Colonic mucosa (tissue), 4 donors: Measurements from ENCODE around the gene MARCHF7. TPM values are rescaled to one million over a fixed set of nuclear protein-coding genes. Genes with fewer than 3 reads are reported as not detected.
"Not testable (repeated sequence)": the region's sequence is repeated elsewhere in the genome, so short reads cannot be mapped to it uniquely, and the experiment has no call there.

Experiments
- DNase-seq: peaks from one replicate; pipeline ENCODE4 v3.0.0-alpha.2; 2020
- H3K27ac ChIP-seq: fragments of 200-600 bp; one replicate; pipeline ENCODE4 v1.8.0; 2021
- H3K27me3 ChIP-seq: fragments of 200-600 bp; one replicate; pipeline ENCODE4 v1.8.0; 2021
- H3K36me3 ChIP-seq: fragments of 200-600 bp; one replicate; pipeline ENCODE4 v1.8.0; 2021
- H3K4me1 ChIP-seq: fragments of 200-600 bp; one replicate; pipeline ENCODE4 v1.8.0; 2021; ENCODE audit warnings: mild to moderate bottlenecking
- H3K4me3 ChIP-seq: fragments of 200-600 bp; one replicate; pipeline ENCODE4 v1.8.0; 2021
- H3K9ac ChIP-seq, 2 donors: one replicate each; pipeline ENCODE4 v1.7.0; 2013; ENCODE audit warnings: control low read depth in 2 of 2, low read depth in 2 of 2, low read length in 2 of 2
- H3K9me3 ChIP-seq: fragments of 200-600 bp; one replicate; pipeline ENCODE4 v1.8.0; 2021
- intact Hi-C: fragments of 100-400 bp; cut with DNase I; formaldehyde crosslinking; loops from one replicate; pipeline ENCODE4 v1.14.1; 2022
- total RNA-seq, 2 donors: library from RNA; stranded (reverse); fragmentation: NEBNext Ultra II Directional in 1 of 2; extraction: Animal tissue kit (Norgen Biotek cat#: 25700) in 1 of 2; gene quantifications; one replicate each; pipeline ENCODE4 v1.2.1, GENCODE V29; 2021
- TF ChIP-seq, protein P1 (sequence below): fragments of 200-600 bp; IDR thresholded peaks from one replicate; pipeline ENCODE4 v1.8.0; 2022; ENCODE audit warnings: antibody characterized with exemption, mild to moderate bottlenecking
- donor health status: healthy.
- donor health status: DM: no; HTN: no; CAD: no.
- donor health status: DM: no; HTN: no; CAD: no.

MARCHF7 gene
- total RNA-seq, 2 donors from 2014 or later, result 39.8 to 75.1 TPM

DNA sequence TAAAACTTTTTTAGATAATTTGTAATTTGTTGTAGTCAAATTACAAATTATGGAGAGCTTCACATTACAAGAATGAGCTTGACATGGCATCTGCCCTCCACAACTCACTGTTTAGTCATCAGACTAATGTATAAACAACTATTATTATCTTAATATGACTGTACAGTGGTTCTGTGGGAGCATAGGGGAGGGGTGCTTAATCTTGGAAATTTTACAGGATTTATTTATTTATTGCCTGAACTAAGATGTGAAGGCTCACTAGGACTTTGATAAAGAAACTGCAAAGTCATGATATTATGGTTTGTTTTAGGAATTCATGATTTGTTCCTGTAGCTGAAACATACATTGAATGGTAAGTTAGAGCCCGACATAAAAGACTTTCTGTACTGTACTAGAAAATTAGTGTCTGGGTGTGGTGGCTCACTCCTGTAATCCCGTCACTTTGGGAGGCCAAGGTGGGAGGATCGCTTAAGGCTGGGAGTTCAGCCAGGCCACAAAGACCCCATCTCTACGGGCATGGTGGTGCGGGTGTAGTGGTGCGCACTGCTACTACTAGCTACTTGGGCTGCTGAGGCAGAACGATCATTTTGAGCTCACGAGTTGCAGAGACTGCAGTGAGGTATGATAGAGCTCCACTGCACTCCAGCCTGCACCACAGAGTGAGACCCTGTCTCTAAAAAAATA, 2.1 kb downstream of the MARCHF7 start:
- DNase-seq, result no peak
- H3K27me3 ChIP-seq, result no peaks in the 10 kb centered on the region
- intact Hi-C loops, result loop anchor here (10.0 kb wide), 1 partner anchor 160 kb away; no protein-coding TSS in a partner anchor
- no peak overlapping the region for H3K9ac ChIP-seq
- no peaks in the 10 kb centered on the region for H3K9me3 ChIP-seq
- peaks cover 8% of the 10 kb centered on the region for H3K4me1 ChIP-seq
- TF ChIP-seq, protein P1, sequence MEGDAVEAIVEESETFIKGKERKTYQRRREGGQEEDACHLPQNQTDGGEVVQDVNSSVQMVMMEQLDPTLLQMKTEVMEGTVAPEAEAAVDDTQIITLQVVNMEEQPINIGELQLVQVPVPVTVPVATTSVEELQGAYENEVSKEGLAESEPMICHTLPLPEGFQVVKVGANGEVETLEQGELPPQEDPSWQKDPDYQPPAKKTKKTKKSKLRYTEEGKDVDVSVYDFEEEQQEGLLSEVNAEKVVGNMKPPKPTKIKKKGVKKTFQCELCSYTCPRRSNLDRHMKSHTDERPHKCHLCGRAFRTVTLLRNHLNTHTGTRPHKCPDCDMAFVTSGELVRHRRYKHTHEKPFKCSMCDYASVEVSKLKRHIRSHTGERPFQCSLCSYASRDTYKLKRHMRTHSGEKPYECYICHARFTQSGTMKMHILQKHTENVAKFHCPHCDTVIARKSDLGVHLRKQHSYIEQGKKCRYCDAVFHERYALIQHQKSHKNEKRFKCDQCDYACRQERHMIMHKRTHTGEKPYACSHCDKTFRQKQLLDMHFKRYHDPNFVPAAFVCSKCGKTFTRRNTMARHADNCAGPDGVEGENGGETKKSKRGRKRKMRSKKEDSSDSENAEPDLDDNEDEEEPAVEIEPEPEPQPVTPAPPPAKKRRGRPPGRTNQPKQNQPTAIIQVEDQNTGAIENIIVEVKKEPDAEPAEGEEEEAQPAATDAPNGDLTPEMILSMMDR, result no peak
- no peak overlapping the region for H3K4me3 ChIP-seq
- H3K36me3 ChIP-seq, result no peaks in the 10 kb centered on the region
- H3K27ac ChIP-seq, result no peak overlapping the region

GRCh38 chr2:159715451-159715850, 3.1 kb downstream of the MARCHF7 start:
- Histone ChIP-seq H3K4me3 (no peak overlapping the region), H3K27me3 (no peaks in the 10 kb centered on the region), H3K9ac (no peak overlapping the region), H3K9me3 (no peaks in the 10 kb centered on the region), H3K4me1 (peaks cover 8% of the 10 kb centered on the region), H3K27ac (no peak overlapping the region), H3K36me3 (peaks cover 7% of the 10 kb centered on the region)
- TF ChIP-seq, protein P1, result no peak
- no peak for DNase-seq
- intact Hi-C loops, result loop anchor here (10.0 kb wide), 1 partner anchor 161 kb away; no protein-coding TSS in a partner anchor

DNA sequence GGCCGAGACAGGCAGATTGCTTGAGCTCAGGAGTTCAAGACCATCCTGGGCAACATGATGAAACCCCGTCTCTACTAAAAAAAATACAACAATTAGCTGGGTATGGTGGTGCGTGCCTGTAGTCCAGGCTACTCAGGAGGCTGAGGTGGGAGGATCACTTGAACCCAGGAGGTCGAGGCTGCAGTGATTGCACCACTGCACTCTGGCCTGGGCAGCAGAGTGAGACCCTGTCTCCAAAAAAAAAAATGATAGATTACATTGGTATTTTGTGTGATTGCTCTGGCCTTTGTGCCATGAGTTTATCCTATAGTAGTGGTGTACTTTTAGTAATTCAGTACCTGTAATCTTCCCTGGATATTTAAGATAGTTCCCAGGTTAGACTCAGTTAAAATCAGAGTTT, 4.1 kb downstream of the MARCHF7 start:
- not testable (repeated sequence) for H3K9me3 ChIP-seq, H3K36me3 ChIP-seq, DNase-seq, H3K27ac ChIP-seq, H3K27me3 ChIP-seq, H3K4me3 ChIP-seq, H3K4me1 ChIP-seq, H3K9ac ChIP-seq
- intact Hi-C loops, result loop anchor here (10.0 kb wide), 1 partner anchor 162 kb away; no protein-coding TSS in a partner anchor

GRCh38 chr2:159716857-159717256, 4.6 kb downstream of the MARCHF7 start:
- H3K36me3 ChIP-seq, result peaks cover 7% of the 10 kb centered on the region
- no peak overlapping the region for H3K4me3 ChIP-seq
- H3K27ac ChIP-seq, result no peak overlapping the region
- H3K27me3 ChIP-seq, result no peaks in the 10 kb centered on the region
- no peak overlapping the region for H3K9ac ChIP-seq
- no peaks in the 10 kb centered on the region for H3K9me3 ChIP-seq
- TF ChIP-seq, protein P1, result no peak
- intact Hi-C loops, result loop anchor here (10.0 kb wide), 1 partner anchor 162 kb away; no protein-coding TSS in a partner anchor
- H3K4me1 ChIP-seq, result peaks cover 3% of the 10 kb centered on the region
- no peak for DNase-seq

- Histone ChIP-seq H3K9ac (no peak overlapping the region), H3K27ac (no peak overlapping the region), H3K27me3 (no peaks in the 10 kb centered on the region), H3K4me3 (no peak overlapping the region), H3K4me1 (no peaks in the 10 kb centered on the region), H3K9me3 (no peaks in the 10 kb centered on the region), H3K36me3 (peaks cover 7% of the 10 kb centered on the region)
- TF ChIP-seq, protein P1, result no peak
- intact Hi-C loops, result no loop called here
- no peak for DNase-seq
Measured at GRCh38 chr2:159720676-159721075, 8.4 kb downstream of the MARCHF7 start.

GRCh38 chr2:159722580-159722979, 10.3 kb downstream of the MARCHF7 start:
- TF ChIP-seq, protein P1, result no peak
- Histone ChIP-seq H3K4me3 (no peak overlapping the region), H3K27me3 (no peaks in the 10 kb centered on the region), H3K4me1 (no peaks in the 10 kb centered on the region), H3K27ac (no peak overlapping the region), H3K36me3 (peaks cover 7% of the 10 kb centered on the region), H3K9me3 (no peaks in the 10 kb centered on the region), H3K9ac (no peak overlapping the region)
- no peak for DNase-seq
- intact Hi-C loops, result no loop called here

- H3K9me3 ChIP-seq, H3K36me3 ChIP-seq, H3K27me3 ChIP-seq, intact Hi-C loops, H3K4me3 ChIP-seq, H3K27ac ChIP-seq, H3K9ac ChIP-seq, DNase-seq, H3K4me1 ChIP-seq: not testable (repeated sequence)
Measured at GRCh38 chr2:159724795-159725572, 12.7 kb downstream of the MARCHF7 start.
